Stimulated activated memory B cell treated with anti-CD40 and anti-IgM and Interleukin-4, amounts not matched to agents 10 μg/mL and 1 μg/mL and 100 μg/mL, for 72 hours (primary cell): ENCODE measurements around the gene ENPP3.

Experiments used
- ATAC-seq: fragments of 150-1000 bp; cut with Tn5 transposase; 2 replicates; pipeline ENCODE4 v1.10.0; 2021
- H3K27ac Mint-ChIP-seq: one replicate; pipeline ENCODE4 v1.8.0; 2022; ENCODE audit warnings: mild to moderate bottlenecking, mixed read lengths
- H3K27me3 Mint-ChIP-seq: one replicate; pipeline ENCODE4 v1.8.0; 2022; ENCODE audit warnings: mixed read lengths
- H3K36me3 Mint-ChIP-seq: one replicate; pipeline ENCODE4 v1.8.0; 2022; ENCODE audit warnings: mixed read lengths
- H3K4me1 Mint-ChIP-seq: one replicate; pipeline ENCODE4 v1.8.0; 2022; ENCODE audit warnings: mixed read lengths
- H3K4me3 Mint-ChIP-seq: one replicate; pipeline ENCODE4 v1.8.0; 2022; ENCODE audit warnings: mild to moderate bottlenecking, moderate library complexity, mixed read lengths
- H3K9me3 Mint-ChIP-seq: one replicate; pipeline ENCODE4 v1.8.0; 2022; ENCODE audit warnings: mixed read lengths

Gene ENPP3

DNA sequence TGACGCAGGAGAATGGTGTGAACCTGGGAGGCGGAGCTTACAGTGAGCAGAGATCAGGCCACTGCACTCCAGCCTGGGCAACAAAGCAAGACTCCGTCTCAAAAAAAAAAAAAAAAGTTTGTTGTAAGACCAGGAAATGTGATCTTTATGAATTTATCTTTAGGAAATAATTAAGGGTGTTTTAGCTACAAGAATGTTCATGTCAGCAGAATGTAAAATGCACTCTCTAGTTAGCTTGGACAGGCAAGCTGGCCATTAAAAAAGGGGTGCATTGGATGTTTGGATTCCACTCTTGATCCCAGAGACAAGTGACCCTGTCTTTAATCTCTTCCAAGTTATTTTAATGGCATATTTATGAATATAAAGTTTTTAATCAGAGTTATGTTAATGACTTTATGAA is 19.6 kb downstream of the ENPP3 start:
- Mint-ChIP-seq H3K27ac (no peak overlapping the region), H3K36me3 (no peaks in the 10 kb centered on the region), H3K4me3 (no peak overlapping the region), H3K9me3 (no peaks in the 10 kb centered on the region), H3K4me1 (no peaks in the 10 kb centered on the region), H3K27me3 (no peaks in the 10 kb centered on the region)
- no peak for ATAC-seq

DNA sequence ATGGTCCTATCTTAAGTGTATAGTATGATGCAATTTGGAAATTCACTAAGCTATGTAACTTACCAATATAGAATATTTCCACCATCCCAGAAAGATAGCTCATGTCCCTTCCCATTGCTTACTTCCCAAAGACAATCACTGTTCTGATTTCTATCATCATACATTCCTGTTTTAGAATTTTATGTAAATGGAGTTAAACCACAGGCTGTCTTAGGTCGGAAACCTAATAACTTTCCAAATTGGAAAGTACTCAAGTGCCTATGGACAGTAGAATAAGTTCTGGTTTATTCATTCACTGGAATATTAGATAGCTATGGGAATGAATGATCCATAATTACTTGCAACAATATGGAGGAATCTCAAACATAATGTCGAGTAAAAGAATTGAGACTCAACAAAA is 20.1 kb downstream of the ENPP3 start:
- Mint-ChIP-seq H3K27ac (no peak overlapping the region), H3K36me3 (no peaks in the 10 kb centered on the region), H3K9me3 (no peaks in the 10 kb centered on the region), H3K4me1 (no peaks in the 10 kb centered on the region), H3K27me3 (no peaks in the 10 kb centered on the region), H3K4me3 (no peak overlapping the region)
- ATAC-seq: no peak

GRCh38 chr6:131657630-131658111 is 20.6 kb downstream of the ENPP3 start:
- H3K4me3 Mint-ChIP-seq: no peak overlapping the region
- no peaks in the 10 kb centered on the region for H3K27me3 Mint-ChIP-seq
- H3K9me3 Mint-ChIP-seq: no peaks in the 10 kb centered on the region
- ATAC-seq: no peak
- no peak overlapping the region for H3K27ac Mint-ChIP-seq
- no peaks in the 10 kb centered on the region for H3K4me1 Mint-ChIP-seq
- no peaks in the 10 kb centered on the region for H3K36me3 Mint-ChIP-seq

GRCh38 chr6:131658287-131658686 is 21.2 kb downstream of the ENPP3 start:
- peak; percentile 48 for ATAC-seq
- H3K9me3 Mint-ChIP-seq: no peaks in the 10 kb centered on the region

DNA sequence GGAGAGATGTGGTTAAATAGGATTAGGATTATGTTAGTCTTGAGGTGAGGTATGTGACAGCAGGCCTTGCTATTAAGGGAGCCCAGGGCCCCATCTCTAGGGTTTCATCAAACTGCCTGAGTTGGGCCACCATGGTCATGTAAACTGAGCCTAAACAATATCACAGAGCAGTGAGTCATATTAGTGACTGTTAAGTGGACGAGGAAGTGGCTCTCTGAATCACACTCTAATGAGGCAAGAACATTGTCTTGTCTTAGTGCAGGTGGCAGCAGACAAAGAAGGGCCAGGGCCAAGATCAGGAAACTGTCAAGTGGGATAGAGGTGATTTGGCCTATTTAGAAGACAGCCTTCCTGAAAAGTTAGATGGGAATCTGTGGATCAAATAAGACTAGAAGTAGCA is 23.1 kb downstream of the ENPP3 start:
- Mint-ChIP-seq H3K4me1 (no peaks in the 10 kb centered on the region), H3K9me3 (no peaks in the 10 kb centered on the region), H3K4me3 (no peak overlapping the region), H3K27ac (no peak overlapping the region), H3K36me3 (no peaks in the 10 kb centered on the region), H3K27me3 (no peaks in the 10 kb centered on the region)
- peak; percentile 43 for ATAC-seq

More at GRCh38 chr6:131658287-131658686, 21.2 kb downstream of the ENPP3 start:
- H3K4me3 Mint-ChIP-seq: no peak overlapping the region
- no peak overlapping the region for H3K27ac Mint-ChIP-seq
- no peaks in the 10 kb centered on the region for H3K4me1 Mint-ChIP-seq
- no peaks in the 10 kb centered on the region for H3K36me3 Mint-ChIP-seq
- H3K27me3 Mint-ChIP-seq: no peaks in the 10 kb centered on the region

GRCh38 chr6:131663578-131664165 is 26.6 kb downstream of the ENPP3 start:
- Mint-ChIP-seq H3K9me3 (no peaks in the 10 kb centered on the region), H3K4me3 (no peak overlapping the region), H3K27ac (no peak overlapping the region), H3K27me3 (no peaks in the 10 kb centered on the region), H3K4me1 (no peaks in the 10 kb centered on the region), H3K36me3 (no peaks in the 10 kb centered on the region)
- ATAC-seq: no peak

- Mint-ChIP-seq H3K27ac (no peak overlapping the region), H3K9me3 (peaks cover 5% of the 10 kb centered on the region), H3K4me3 (no peak overlapping the region), H3K4me1 (no peaks in the 10 kb centered on the region), H3K36me3 (no peaks in the 10 kb centered on the region), H3K27me3 (no peaks in the 10 kb centered on the region)
- no peak for ATAC-seq
Measured at GRCh38 chr6:131669891-131670290, 32.8 kb downstream of the ENPP3 start.

GRCh38 chr6:131673184-131673583 is 36.1 kb downstream of the ENPP3 start:
- Mint-ChIP-seq H3K9me3 (peaks cover 5% of the 10 kb centered on the region), H3K27me3 (no peaks in the 10 kb centered on the region), H3K36me3 (no peaks in the 10 kb centered on the region), H3K4me1 (no peaks in the 10 kb centered on the region), H3K4me3 (no peak overlapping the region), H3K27ac (no peak overlapping the region)
- ATAC-seq: no peak

GRCh38 chr6:131678442-131678841 is 41.3 kb downstream of the ENPP3 start:
- no peaks in the 10 kb centered on the region for H3K36me3 Mint-ChIP-seq
- H3K4me1 Mint-ChIP-seq: peaks cover 29% of the 10 kb centered on the region
- no peaks in the 10 kb centered on the region for H3K27me3 Mint-ChIP-seq
- no peak overlapping the region for H3K4me3 Mint-ChIP-seq
- ATAC-seq: no peak
- peaks cover 2% of the 10 kb centered on the region for H3K9me3 Mint-ChIP-seq
- H3K27ac Mint-ChIP-seq: no peak overlapping the region

DNA sequence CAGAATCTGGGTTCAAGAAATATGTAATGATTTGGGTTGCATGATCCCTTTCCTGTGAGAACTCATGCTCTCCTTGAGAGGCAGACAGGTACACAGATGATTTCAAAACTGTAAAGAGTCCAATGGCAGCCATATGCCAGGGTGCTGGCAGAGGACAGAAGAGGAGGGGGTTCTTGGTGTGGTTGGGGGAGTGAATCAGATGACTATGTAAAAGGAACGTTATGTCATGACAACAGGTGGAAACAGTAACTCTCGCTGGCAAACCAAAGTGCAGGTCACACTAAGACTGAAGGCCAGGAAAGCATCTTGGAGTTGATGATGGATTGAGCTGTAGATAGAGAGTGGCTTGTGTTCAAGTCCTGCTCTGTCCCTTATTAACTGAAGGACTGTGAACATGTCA is 43.8 kb downstream of the ENPP3 start:
- Mint-ChIP-seq H3K4me3 (no peak overlapping the region), H3K27me3 (no peaks in the 10 kb centered on the region), H3K4me1 (peaks cover 36% of the 10 kb centered on the region), H3K27ac (no peak overlapping the region), H3K9me3 (no peaks in the 10 kb centered on the region), H3K36me3 (no peaks in the 10 kb centered on the region)
- no peak for ATAC-seq

- H3K36me3 Mint-ChIP-seq: no peaks in the 10 kb centered on the region
- no peaks in the 10 kb centered on the region for H3K27me3 Mint-ChIP-seq
- ATAC-seq: no peak
- H3K4me3 Mint-ChIP-seq: no peak overlapping the region
- no peak overlapping the region for H3K27ac Mint-ChIP-seq
- peaks cover 37% of the 10 kb centered on the region for H3K4me1 Mint-ChIP-seq
- H3K9me3 Mint-ChIP-seq: no peaks in the 10 kb centered on the region
Measured at GRCh38 chr6:131681585-131681984, 44.5 kb downstream of the ENPP3 start.

- H3K4me1 Mint-ChIP-seq: peaks cover 44% of the 10 kb centered on the region
- no peaks in the 10 kb centered on the region for H3K36me3 Mint-ChIP-seq
- no peaks in the 10 kb centered on the region for H3K27me3 Mint-ChIP-seq
- no peak overlapping the region for H3K27ac Mint-ChIP-seq
- no peaks in the 10 kb centered on the region for H3K9me3 Mint-ChIP-seq
- ATAC-seq: no peak
- no peak overlapping the region for H3K4me3 Mint-ChIP-seq
Measured at GRCh38 chr6:131682442-131682841, 45.3 kb downstream of the ENPP3 start.

GRCh38 chr6:131683479-131683878 is 46.4 kb downstream of the ENPP3 start:
- Mint-ChIP-seq H3K27me3 (no peaks in the 10 kb centered on the region), H3K36me3 (no peaks in the 10 kb centered on the region), H3K4me3 (peak overlapping the region; percentile 37), H3K9me3 (no peaks in the 10 kb centered on the region), H3K27ac (peak overlapping the region; percentile 86), H3K4me1 (peaks cover 55% of the 10 kb centered on the region)
- peak; percentile 86 for ATAC-seq

DNA sequence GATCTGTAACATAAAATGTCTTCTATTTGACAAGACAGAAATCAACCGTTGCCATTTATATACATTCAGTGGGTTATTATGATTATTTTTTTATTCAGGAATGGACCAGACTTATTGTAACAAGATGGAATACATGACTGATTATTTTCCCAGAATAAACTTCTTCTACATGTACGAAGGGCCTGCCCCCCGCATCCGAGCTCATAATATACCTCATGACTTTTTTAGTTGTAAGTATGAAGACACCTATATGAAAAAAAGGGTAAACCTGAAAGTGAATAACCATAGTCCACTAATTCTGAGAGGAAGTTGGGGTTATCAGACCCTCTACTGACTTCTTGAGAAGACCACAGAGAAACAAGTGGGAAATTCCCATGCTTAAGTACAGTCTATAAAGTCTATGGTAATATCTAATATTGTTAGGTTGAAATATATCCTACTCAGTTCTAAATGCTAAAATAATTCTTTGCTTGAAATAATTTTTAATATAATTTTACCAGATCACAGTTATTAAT is 48.2 kb downstream of the ENPP3 start:
- Mint-ChIP-seq H3K36me3 (no peaks in the 10 kb centered on the region), H3K4me1 (peaks cover 56% of the 10 kb centered on the region), H3K27me3 (no peaks in the 10 kb centered on the region), H3K27ac (peak overlapping the region; percentile 86), H3K4me3 (no peak overlapping the region), H3K9me3 (no peaks in the 10 kb centered on the region)
- ATAC-seq: peak; percentile 80

GRCh38 chr6:131687022-131687421 is 49.9 kb downstream of the ENPP3 start:
- Mint-ChIP-seq H3K9me3 (no peaks in the 10 kb centered on the region), H3K4me1 (peaks cover 56% of the 10 kb centered on the region)

DNA sequence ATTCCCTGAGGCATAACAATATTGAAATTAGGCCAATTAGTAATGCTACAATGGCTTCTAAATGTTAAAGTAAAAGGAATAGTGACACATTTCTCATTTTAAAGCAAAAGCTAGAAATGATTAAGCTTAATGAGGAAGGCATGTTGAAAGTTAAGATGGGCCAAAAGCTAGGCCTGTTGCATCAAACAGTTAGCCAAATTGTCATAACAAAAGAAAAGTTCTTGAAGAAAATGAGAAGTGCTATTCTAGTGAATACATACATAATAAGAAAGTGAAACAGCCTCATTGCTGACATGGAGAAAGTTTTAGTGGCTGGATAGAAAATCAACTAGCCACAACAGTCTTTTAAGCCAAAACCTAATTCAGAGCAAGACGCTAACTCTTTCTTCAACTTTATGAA is 51.2 kb downstream of the ENPP3 start:
- peak overlapping the region; percentile 98 for H3K27ac Mint-ChIP-seq

More at GRCh38 chr6:131687022-131687421, 49.9 kb downstream of the ENPP3 start:
- Mint-ChIP-seq H3K27ac (peak overlapping the region; percentile 98), H3K4me3 (no peak overlapping the region), H3K27me3 (no peaks in the 10 kb centered on the region), H3K36me3 (no peaks in the 10 kb centered on the region)
- ATAC-seq: no peak

More for the DNA sequence above, 51.2 kb downstream of the ENPP3 start:
- peak; percentile 83 for ATAC-seq
- H3K36me3 Mint-ChIP-seq: no peaks in the 10 kb centered on the region
- H3K4me3 Mint-ChIP-seq: peak overlapping the region; percentile 62
- H3K9me3 Mint-ChIP-seq: no peaks in the 10 kb centered on the region
- no peaks in the 10 kb centered on the region for H3K27me3 Mint-ChIP-seq
- peaks cover 52% of the 10 kb centered on the region for H3K4me1 Mint-ChIP-seq
